ENCODE measurements around the gene JAK2.

DNA sequence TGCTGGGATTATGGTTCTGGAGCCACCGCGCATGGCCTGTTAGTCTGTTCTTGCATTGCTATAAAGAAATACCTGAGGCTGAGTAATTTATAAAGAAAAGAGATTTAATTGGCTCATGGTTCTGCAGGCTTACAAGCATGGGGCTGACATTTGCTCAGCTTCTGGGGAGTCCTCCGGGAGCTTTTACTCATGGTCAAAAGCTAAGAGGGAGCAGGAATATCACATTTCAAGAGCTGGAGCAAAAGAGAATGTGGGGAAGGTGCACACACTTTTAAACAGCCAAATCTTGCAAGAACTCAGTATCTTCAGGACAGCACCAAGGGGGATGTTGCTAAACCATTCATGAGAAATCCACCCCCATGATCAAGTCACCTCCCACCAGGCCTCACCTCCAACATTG is 12.1 kb downstream of the JAK2 start:
- TF ChIP-seq L3MBTL2 (conservative IDR thresholded peaks at IDR 0.05) (no peak), ZNF384 (IDR thresholded peaks at IDR 0.05) (no peak)

All from HEK293T (cell line).